ENCODE results near the gene TUT7.
A peak's percentile ranks its signal among the peaks of the same experiment; 100 is the strongest.
"Not testable (repeated sequence)": the region's sequence is repeated elsewhere in the genome, so short reads cannot be mapped to it uniquely, and the experiment has no call there.

TUT7 gene

DNA sequence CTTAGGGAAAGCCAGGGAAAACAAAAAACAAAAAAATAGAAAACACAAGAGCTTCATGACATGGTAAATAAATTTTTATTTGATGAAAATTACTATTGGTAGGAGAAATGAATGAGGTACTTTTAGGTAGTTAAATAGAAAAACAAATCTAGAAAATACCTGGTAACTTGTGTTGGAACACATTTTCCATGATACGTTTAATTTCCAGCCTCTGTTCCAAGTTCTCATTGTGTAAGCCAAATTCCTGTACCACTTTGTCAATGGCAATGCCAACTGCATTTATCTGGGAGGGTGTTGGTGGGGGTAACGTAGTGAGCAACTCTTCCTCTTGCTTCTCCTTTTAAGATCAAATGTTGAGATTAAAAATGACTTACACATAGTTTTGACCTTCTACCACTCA lies 9.4 kb downstream of the TUT7 start:
- no peak for DNase-seq

DNA sequence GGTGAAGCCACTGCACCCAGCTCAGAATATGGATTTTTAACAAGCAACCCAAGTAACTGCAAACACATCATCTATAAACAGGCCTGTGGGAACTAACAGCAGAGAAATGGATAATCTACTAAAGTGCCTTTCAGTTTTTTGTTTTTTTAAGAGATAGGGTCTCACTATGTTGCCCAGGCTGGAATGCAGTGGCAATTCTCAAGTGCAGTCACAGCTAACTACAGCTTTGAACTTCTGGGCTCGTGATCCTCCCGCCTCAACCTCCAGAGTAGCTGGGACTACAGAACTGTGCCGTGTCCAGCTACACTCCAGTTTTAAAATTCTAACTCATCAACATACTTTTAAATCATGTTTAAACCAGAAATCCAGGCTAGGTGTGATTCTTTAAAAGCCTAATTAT lies 11.9 kb downstream of the TUT7 start:
- no peak for DNase-seq

DNA sequence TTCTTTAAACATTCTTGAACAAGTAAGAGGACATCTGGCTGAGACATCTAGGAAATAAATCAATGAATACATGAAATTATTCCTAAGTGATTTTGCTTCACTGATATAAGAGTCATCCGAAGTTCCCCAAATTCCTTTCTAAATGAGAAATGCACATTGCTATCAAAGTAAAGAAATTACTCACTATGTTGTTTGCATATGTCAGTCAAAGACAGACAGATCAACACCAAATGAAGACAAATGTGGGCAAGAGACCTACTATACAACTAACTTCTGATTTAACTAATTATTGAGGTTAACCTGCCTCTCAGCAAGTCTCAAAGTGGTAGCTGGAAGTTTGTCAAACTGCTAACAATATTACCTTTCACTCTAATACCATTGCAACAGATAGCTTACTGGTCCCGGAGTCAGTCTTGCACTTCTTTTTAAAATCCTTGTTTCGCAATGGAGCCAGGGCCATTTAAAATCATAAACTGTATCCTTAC lies 13.2 kb downstream of the TUT7 start:
- DNase-seq = no peak

DNA sequence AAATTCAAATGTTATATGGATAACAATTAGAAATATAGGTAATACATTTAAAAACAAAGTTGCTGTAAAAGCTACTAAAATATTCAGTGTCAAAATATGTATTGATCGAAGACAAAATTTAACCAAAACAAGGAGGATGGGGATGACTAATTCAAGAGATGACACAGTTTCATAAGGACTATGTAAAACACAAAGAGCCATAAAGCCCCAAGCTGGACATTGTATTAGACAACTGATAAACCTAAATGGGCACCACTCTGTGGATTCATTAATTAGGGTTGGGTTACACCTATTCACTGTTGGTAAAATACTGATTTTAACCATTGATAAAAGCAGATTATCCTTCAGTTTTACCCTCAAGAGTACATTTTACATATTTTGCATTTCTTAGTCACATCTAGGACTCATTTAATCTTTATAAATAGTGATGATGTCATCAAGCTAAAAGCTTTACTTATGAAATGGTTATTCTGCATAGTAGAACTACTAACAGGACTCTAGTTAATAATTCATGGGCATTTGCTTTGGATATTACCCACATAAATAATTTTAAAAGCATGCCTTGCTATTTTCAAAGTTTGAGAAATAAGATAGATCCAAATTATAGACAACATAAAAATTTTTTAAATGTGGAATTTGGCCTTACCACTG lies 13.7 kb downstream of the TUT7 start:
- DNase-seq = no peak

DNA sequence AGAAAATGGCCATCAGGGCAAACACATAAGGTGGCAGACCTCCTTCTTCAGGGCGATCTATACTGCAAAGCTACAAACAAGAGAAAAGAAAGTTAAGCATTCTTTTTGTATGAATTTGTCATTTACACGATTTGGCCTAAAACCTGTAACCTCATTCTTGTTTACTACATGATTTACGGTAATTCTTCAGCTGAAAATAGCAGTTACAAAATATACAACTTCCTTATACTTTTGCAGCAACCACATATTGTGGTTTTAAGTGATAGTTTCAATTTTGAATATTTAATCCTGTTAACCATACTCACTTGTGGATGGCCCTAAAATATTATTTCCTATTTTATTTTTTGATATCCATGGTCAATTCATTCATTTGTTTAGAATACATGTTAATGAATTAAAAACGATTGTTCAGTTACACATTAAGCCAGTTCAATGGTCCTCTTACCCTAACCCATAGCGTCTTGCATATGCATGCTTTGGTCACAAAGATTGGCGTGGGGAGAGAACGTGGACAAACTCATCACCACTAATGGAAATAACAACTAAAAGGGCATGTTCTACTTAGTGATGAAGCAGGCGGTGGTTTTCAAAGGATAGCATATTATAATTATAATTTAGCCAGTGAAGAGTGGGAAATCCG lies 16.6 kb downstream of the TUT7 start:
- DNase-seq = no peak

DNA sequence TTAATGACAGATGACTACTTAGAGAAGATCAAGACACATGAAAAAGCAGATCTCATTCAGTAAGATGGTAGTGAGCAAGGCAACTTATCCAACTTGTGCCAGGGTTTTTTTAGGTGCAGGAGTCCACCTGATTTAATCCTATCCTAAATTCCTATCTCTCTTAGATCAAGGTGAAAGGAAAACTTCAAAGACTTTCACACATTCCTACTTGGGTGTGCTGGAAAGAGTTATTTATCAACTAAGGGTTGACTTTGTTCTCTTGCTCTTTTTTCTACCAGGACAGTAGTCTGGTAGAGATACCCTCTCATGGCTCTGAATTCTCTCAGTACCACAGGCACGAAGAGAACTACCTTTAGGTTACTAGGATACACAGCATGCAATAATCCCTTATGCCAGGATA lies 18.2 kb downstream of the TUT7 start:
- DNase-seq = no peak

DNA sequence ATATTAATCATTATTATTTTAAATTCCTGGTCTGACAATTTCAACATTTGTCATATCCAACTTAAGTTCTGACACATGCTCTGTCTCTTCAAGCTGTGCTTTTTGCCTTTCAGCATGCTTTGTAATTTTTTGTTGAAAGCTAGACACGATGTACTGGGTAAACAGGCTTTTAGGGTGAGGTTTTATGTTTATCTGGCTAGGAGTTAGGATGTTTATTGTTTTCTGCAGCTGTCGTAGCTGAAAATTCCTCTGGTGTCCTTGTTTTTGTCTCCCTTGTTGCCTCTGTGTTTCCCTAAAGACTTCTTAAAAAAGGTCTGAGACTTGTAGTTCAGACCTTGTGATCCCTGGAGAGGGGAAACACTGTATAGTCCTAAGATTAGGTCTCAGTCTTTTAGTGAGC lies 20.6 kb downstream of the TUT7 start:
- no peak for DNase-seq

DNA sequence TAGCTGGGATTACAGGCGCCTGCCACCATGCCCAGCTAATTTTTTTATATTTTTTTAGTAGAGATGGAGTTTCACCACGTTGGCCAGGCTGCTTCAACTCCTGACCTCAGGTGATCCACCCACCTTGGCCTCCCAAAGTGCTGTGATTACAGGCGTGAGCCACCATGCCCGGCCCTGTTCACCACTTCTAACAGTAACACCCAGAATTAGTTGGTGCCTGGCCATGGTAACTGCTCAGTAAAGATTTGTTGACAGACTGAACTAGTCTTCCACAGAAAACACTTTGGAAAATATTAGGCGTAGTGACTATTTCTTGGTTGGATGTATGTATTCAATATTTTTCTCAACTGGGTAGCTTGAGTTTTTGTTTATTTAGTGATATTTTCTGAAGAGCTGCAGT lies 24.0 kb downstream of the TUT7 start:
- DNase-seq = no peak

DNA sequence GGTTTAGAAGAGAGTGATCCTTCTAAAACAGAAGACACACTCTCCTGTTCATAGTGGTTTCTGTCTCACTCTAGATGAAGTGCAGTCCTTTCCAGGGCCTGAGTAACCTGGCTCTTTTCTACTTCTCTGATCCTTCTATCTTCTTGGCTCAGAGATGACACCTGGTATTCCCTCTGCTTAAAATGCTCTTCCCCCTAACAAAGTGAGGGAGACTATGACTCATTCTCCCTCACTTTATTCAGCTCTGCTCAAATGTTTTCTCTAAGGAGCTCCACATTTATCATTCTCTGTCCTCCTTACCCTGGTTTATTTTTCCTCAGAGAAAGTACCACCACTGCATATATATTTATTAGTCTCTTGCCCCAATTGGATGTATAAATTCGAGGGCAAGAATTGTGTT lies 24.6 kb downstream of the TUT7 start:
- DNase-seq = no peak

DNA sequence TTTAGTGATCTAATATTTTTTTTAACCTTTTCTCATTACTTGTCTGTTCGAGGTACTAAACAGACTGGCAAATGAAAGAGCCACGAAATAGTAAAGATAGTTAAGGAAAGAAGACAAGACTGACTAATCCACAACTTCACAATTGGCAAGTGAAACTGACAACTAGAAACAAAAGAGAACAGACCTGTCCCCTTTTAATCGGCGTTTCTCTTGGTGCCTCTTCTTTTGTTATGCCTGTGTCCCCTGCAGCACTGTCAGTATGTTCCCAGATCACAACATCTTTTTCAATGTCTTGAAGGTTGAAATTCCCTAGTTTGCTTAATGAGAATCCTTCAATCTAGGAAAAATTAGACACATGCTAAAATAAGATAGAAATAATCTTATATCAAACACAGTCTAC lies 26.1 kb downstream of the TUT7 start:
- no peak for DNase-seq

DNA sequence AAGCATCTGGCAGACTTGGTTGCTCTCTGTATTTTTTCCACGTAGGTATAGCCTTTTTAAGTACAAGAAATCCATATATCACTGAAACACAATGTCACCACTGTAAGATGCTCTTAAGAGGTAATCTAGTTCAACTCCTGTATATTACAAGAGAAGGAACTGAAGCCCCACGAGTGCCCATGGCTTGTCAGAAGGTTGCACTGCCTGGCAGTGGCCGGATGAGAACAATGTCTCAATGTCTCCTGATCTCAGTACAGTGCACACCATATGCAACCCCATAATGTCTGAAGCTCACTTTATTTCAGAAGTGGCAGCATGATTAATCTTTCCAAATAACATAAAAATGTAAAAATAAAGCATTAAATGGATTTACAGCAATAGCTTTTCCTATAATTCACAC lies 27.7 kb downstream of the TUT7 start:
- DNase-seq = no peak

DNA sequence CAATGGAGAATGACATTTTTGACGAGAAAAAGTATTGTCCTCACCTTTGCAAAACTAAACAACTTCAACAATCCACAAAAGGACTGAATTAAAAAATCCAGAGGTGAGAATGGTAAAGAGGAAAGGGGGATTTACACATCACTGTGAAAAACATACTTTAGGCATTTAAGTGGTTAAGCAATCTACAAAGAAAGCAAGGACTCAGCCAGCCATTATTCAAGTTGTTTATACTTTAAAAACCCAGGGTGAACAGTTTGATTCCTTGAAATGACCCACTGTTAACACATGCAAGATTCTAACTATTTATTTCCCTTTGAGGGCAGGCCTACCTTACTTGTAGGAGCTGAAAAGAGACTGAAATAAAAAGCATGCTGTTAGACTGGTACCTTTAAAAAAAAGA lies 29.3 kb downstream of the TUT7 start:
- DNase-seq = no peak

DNA sequence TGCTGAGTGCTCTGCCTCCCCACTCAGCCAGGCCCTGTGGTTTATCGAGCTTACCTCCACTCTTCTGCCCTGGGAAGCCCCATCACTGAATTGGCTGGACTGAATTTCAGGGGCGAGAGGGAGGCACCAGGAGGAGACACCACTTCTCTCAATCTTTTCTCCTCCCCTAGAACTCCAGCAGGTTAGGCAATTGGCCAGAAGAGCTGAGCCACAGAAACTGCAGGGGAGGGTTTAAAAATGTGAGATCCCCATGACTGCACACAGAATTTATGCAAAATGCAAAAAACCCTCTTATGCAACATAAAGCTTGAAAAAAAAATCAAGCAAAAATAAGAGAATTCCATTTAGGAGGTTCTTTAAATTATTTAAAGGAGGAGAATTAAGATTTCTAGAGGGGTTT lies 29.9 kb downstream of the TUT7 start:
- no peak for DNase-seq

DNA sequence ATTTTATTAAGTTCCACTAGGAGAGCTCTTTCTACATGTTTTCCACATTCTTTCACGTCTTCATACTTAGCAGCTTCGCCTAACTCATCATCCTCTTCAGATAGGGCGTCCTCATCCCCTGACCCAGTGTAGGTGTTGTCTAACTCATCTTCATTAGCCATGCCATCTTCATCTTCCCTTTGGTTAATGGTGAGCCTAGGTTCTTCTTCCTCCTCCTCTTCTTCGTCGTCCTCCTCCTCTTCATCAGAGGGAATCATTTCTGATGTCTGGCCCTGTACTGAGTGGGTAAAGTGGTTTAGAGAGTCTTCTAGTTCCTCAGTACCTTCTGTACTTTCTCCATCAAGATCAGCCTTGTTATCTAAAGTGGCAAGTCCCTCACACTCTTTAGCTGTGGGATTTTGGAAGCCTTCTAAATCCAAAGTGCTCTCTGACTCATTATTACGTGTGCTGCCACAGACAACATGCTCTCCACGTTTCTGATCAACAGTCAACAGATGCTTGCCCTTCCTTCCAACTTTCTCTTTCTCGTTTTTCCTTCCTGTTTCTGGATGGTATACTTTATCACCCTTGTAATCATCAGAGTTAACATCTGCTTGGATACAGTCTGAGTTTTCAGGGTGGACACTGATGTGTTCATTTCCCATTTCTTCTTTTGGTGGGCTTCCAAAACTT lies 31.1 kb downstream of the TUT7 start:
- no peak for DNase-seq

DNA sequence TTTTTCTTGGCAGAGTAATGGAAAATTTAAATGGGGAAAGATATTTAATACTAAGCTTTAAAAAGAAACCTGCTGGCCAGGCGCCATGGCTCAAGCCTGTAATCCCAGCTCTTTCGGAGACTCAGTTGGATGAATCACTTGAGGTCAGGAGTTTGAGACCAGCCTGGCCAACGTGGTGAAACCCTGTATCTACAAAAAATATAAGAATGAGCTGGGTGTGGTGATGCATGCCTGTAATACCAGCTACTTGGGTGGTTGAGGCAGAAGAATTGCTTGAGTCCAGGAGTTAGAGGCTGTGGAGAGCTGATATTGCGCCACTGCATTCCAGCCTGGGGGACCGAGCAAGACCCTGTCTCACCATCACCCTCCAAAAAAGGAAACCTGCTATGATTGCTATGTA lies 32.8 kb downstream of the TUT7 start:
- DNase-seq = no peak

DNA sequence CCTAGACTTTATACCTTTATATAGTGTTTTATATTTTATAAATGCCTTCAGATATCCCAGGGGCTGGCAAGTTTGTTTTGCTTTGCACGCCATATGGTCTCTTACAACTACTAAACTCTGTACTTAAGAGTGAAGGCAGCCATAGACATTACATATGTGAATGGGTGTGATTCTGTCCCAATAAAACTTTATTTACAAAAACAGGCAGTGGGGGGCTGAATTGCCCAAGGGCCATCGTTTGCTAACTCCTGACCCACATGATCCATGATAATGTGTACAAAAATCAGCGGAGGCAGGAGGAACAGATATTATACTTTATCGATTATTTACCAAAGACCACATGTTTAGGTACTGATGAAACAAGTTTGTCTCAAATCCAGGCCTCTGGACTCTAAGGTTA lies 36.0 kb downstream of the TUT7 start:
- no peak for DNase-seq

DNA sequence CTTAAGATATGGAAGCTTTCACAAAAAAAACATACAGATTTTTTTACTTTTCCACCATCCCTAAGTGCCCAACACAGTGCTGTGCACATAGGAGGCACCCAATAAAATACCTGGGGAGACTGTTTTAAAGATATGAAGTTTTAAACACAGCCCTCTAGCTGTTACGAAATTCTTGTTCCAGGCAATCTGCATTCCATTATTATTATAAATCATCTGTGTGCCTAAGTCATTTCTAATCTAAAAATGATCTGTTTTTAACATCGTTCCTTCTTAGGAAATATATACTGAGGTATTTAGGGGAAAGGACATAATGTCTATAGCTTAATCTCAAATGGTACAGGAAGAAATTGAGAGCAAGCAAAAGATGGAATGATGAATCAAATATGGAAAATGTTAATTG lies 39.1 kb downstream of the TUT7 start:
- no peak for DNase-seq

DNA sequence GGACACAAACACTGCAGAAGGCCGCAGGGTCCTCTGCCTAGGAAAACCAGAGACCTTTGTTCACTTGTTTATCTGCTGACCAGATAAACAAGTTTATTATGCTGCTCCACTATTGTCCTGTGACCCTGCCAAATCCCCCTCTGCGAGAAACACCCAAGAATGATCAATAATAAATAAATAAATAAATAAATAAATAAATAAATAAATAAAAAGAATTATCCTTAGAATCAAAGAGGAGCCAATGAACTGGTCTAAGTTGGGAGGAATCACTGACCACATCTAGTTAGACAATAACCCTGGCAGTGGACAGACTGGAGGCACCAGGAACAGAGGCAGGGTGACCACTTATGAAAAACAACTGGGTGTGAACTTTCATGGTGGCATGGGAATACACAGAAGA lies 41.3 kb downstream of the TUT7 start:
- DNase-seq = not testable (repeated sequence)

DNA sequence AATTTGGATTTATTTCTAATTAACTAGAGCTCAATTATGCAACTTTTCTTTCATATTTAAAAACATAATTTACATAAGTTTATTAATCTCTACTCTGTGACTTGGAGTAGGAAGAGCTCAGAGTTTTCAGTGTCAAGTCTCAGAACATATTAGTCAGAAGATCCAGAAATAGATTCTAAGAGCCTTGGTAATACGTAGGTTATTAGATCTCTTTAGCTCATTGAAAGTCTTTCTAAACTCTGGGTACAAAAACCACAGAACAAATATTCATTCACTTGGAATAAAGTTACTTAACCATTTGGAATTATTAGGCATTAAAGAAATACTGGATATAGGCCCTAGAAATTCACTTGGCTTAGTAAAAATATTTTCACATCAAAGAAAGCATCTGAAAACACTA lies 45.5 kb downstream of the TUT7 start:
- DNase-seq = no peak

DNA sequence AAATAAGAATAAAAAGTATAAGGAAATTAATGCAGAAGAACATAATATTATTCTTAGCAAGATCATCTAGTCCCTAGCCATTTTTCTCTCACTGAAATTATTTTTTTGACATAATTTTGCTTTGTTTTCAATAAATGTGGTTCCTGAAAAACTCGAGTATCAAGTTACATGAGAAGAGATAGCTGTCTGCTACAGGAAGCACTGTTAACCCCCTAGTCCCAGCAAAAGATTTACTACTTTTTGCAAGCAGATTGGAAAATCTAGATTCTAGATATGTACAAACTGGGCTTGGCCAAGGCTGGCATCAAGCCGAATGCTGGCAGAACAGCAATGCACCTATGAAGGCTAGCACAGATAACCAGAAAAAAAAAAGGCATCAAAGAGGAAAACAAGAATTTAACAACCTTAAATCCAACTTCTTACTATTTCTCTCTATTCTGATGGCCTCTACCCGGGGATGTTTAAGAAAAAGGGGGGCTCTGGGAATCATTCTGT lies 49.9 kb downstream of the TUT7 start:
- DNase-seq = no peak

DNA sequence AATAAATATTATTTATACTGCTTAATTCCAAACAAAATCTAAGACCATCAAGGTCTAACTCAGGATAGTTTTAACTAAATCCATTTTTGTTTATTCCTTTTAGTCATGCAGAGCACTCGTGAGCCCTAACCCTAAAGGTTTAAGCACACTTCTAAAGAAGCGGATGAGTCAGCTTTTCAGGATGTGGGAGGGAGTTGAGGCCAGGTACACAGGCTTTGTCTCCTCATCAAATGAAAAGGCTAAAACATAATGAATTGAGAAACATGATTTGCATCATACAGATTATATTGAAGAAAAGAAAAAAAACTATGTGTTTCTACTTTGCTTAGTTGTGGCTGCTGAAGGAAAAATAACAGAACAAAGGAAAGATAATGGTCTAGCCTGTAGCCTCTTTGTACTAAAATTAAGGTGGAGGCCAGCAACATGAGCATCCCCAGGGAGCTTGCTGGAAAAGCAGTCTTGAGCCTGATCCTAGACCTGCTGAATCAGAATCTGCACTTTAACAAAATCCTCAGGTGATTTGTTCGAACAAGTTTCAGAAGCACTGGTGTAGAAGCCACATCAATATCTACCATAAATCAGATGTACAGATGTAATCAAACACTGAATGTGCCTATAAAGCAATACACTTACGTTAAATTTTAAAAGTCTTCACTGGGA lies 50.8 kb downstream of the TUT7 start:
- peak; percentile 14 to 15 for DNase-seq

DNA sequence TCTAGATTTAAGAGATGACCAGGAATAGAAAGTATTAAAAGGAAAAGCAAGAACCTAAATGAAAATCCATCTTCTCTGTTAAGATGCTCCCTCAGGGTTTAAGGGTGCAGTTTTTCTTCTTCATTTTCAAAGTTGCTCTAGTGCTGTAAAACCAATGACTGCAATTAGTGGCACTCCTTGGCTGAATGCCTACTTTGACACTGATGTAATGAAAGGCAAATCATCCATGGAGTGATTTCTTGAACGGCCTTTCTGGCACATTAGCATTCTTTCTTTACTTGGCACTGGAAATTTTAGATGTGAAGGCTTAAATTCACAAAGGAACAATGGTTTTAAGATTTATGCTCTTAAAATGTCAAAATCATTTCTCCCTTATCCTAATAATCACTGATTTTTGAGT lies 52.5 kb downstream of the TUT7 start:
- DNase-seq = no peak

DNA sequence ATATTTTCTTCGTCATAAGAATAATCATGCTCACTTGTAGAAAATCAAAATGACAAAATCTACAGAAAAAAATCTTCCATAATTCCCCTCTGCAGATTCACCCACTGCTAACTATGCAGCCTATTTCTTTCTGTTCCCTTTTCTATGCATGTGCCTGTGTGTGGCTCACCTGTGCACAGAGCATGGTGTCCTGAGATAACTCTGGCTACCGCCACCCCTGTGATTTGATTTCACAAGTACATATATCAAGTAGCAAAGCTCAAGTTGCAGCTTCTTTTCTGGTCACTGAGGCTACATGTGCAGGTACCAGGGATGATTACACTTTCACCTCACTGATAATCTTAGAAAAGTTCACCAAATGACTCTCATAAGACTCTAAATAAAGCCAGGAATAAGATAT lies 53.5 kb downstream of the TUT7 start:
- no peak for DNase-seq

DNA sequence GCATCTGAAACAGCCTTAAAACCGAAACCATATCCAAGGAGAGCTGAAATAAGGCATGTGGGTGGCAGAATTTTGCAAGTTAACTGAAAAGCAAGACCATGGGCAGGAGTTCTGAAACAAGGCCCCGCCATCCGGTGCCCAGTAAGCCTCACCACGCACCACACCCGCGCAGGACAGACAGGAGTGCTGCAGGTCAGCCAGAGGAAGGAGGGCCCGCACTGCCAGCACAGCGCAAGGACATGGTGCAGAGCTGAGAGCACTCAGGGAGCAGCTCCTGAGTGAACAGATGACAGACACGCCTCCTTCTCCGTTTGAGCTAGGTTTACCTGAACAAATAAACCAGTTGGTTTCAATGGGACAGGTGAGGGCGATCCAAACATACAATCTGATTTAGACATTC lies 55.3 kb downstream of the TUT7 start:
- DNase-seq = no peak

Measured in stimulated activated CD4-positive, alpha-beta T cell treated with anti-CD3 and anti-CD28 coated beads, Interleukin-2, amount 100 ng/mL, for 48 hours (primary cell).